Duodenal mucosa (tissue), 2 donors: Measurements from ENCODE around the gene SH3RF2.
"Not testable (repeated sequence)": the region's sequence is repeated elsewhere in the genome, so short reads cannot be mapped to it uniquely, and the experiment has no call there.

ENCODE experiments used
- H3K27ac ChIP-seq: one replicate; pipeline ENCODE4 v1.7.0; 2013; ENCODE audit warnings: low read depth, low read length
- H3K27me3 ChIP-seq, 2 donors: one replicate each; pipeline ENCODE4 v1.7.0; 2013; ENCODE audit warnings: low read length in 2 of 2, control low read depth in 1 of 2; ENCODE audit not compliant: insufficient read depth in 2 of 2, control insufficient read depth in 1 of 2
- H3K36me3 ChIP-seq, 2 donors: one replicate each; pipeline ENCODE4 v1.7.0; 2013; ENCODE audit warnings: low read length in 2 of 2, control low read depth in 1 of 2; ENCODE audit not compliant: insufficient read depth in 2 of 2, control insufficient read depth in 1 of 2
- H3K4me1 ChIP-seq, 2 donors: one replicate each; pipeline ENCODE4 v1.7.0; 2013; ENCODE audit warnings: low read length in 2 of 2, control low read depth in 1 of 2; ENCODE audit not compliant: insufficient read depth in 2 of 2, control insufficient read depth in 1 of 2
- H3K4me3 ChIP-seq, 2 donors: one replicate each; pipeline ENCODE4 v1.7.0; 2013; ENCODE audit warnings: low read length in 2 of 2, low read depth in 1 of 2
- H3K9ac ChIP-seq, 2 donors: one replicate each; pipeline ENCODE4 v1.7.0; 2013; ENCODE audit warnings: low read length in 2 of 2, low read depth in 1 of 2
- H3K9me3 ChIP-seq, 2 donors: one replicate each; pipeline ENCODE4 v1.7.0; 2013; ENCODE audit warnings: low read length in 2 of 2, control low read depth in 1 of 2; ENCODE audit not compliant: control insufficient read depth in 1 of 2

The SH3RF2 gene

DNA sequence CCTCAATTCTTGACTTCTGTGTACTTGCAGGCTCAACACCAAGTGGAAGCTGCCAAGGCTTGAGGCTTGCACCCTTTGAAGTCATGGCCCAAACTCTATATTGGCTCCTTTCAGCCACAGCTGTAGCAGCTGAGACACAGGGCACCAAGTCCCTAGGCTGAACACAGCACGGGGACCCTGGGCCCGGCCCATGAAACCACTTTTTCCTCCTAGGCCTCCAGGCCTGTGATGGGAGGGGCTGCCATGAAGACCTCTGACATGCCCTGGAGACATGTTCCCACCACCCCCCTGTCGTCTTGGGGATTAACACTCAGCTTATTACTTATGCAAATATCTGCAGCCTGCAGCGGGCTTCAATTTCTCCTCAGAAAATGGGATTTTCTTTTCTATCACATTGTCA lies 57.2 kb downstream of the SH3RF2 start:
- peaks cover 27 to 33% of the 10 kb centered on the region in 2 donors for H3K4me1 ChIP-seq
- not testable (repeated sequence) for H3K9ac ChIP-seq, H3K27me3 ChIP-seq, H3K27ac ChIP-seq, H3K4me3 ChIP-seq, H3K36me3 ChIP-seq, H3K9me3 ChIP-seq

DNA sequence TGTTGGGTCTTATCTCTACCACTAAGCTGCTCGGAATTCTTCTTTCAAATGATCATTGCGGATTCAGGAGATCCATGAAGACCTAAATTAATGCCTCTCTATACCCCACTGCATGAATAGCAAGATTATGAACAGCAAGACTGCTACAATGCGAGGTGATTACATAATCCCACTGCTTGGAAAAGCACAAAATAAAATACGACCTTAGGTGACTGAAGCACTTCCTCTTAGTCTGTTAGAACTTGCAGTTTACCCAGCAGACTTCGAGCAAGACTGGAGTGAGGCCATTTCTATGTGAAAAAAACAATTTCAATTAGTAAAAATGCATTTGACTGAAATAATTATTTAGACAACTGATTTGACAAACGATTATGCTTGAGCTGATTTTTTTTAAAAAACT lies 59.8 kb downstream of the SH3RF2 start:
- Histone ChIP-seq H3K4me3 (no peak overlapping the region), H3K27me3 (no peaks in the 10 kb centered on the region), H3K27ac (no peak overlapping the region), H3K4me1 (peaks cover 7 to 10% of the 10 kb centered on the region in 2 donors), H3K36me3 (peaks cover 2 to 6% of the 10 kb centered on the region in 2 donors), H3K9me3 (peaks cover 0 to 3% of the 10 kb centered on the region in 2 donors), H3K9ac (no peak overlapping the region)

DNA sequence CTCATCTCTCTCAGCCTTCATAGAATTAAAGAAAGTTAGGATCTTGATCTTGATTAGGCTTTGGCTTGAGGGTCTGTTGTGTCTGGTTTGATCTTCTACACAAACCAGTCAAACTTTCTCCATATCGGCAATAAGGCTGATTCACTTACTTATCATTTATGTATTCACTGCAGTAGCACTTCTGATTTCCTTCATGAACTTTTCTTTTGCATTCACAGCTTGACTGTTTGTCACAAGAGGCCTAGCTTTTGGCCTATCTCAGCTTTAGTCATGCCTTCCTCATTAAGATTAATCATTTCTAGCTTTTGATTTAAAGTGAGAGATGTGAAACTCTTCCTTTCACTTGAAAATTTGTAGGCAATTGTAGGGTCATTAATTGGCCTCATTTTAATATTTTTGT lies 62.8 kb downstream of the SH3RF2 start:
- peaks cover 0 to 3% of the 10 kb centered on the region in 2 donors for H3K4me1 ChIP-seq
- H3K9ac ChIP-seq = no peak overlapping the region
- no peaks in the 10 kb centered on the region for H3K9me3 ChIP-seq
- H3K36me3 ChIP-seq = peaks cover 8 to 10% of the 10 kb centered on the region in 2 donors
- H3K27me3 ChIP-seq = no peaks in the 10 kb centered on the region
- no peak overlapping the region for H3K27ac ChIP-seq
- no peak overlapping the region for H3K4me3 ChIP-seq

DNA sequence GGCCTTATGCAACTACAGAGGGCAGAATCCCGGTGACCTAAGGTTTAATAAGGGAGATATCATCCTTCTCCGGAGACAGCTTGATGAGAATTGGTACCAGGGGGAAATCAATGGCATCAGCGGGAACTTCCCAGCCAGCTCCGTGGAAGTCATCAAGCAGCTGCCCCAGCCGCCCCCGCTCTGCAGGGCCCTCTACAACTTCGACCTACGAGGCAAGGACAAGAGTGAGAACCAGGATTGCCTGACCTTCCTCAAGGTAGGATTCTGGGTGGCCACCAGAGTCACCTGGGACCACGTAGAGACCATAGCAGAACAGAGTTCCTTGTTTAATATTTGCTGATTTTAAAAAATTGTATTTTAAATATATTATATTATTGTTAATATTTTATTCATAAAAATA lies 63.7 kb downstream of the SH3RF2 start:
- no peak overlapping the region for H3K27ac ChIP-seq
- H3K36me3 ChIP-seq = peaks cover 8 to 10% of the 10 kb centered on the region in 2 donors
- peaks cover under 1 to 3% of the 10 kb centered on the region in 2 donors for H3K4me1 ChIP-seq
- H3K27me3 ChIP-seq = no peaks in the 10 kb centered on the region
- no peak overlapping the region for H3K4me3 ChIP-seq
- no peak overlapping the region for H3K9ac ChIP-seq
- no peaks in the 10 kb centered on the region for H3K9me3 ChIP-seq

DNA sequence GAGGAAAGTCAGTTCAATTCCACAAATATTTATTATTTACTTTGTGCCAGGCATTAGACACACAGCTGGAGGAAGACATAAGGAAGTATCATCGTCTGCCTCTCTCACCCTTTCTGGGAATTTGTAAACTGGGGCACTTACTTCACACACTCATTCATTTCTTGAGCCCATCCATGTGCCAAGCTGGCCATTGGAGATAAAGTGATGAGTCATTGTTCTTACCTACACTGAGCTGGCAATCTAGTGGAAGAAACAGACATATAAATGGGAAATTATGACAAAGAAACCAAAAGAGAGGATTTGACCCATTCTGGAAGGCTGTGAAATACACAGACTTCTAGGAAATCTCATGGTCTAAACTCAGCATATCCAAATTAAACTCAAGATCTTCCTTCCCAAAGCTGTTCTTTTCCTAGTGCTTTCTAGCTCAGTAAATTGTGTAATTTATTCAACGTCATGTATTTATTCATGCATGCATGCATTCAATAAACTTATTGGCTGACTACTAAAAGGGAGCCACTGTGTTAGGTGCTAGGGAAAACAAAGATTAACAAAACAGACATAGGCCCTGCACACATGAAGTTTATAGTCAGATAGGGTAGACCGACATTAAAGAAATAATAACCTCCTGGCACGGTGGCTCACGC lies 65.3 kb downstream of the SH3RF2 start:
- H3K27ac ChIP-seq = no peak overlapping the region
- H3K4me3 ChIP-seq = no peak overlapping the region
- H3K4me1 ChIP-seq = peaks cover 11 to 13% of the 10 kb centered on the region in 2 donors
- no peaks in the 10 kb centered on the region for H3K9me3 ChIP-seq
- no peak overlapping the region for H3K9ac ChIP-seq
- H3K27me3 ChIP-seq = no peaks in the 10 kb centered on the region
- H3K36me3 ChIP-seq = peaks cover 8 to 9% of the 10 kb centered on the region in 2 donors

DNA sequence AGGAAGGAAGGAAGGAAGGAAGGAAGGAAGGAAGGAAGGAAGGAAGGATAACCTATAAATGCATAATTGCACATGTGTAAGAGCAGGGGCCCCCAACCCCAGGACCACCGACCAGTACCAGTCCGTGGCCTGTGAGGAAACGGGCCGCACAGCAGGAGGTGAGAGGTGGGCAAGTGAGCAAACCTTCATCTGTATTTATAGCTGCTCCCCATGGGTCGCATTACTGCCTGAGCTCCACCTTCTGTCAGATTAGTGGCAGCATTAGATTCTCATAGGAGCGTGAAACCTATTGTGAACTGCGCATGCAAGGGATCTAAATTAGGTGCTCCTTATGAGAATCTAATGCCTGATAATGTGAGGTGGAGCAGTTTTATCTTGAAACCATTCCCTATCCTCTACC lies 66.1 kb downstream of the SH3RF2 start:
- peaks cover 19 to 22% of the 10 kb centered on the region in 2 donors for H3K4me1 ChIP-seq
- H3K9ac ChIP-seq = no peak overlapping the region
- H3K9me3 ChIP-seq = no peaks in the 10 kb centered on the region
- H3K27ac ChIP-seq = no peak overlapping the region
- peaks cover 7 to 8% of the 10 kb centered on the region in 2 donors for H3K36me3 ChIP-seq
- no peaks in the 10 kb centered on the region for H3K27me3 ChIP-seq
- H3K4me3 ChIP-seq = no peak overlapping the region

DNA sequence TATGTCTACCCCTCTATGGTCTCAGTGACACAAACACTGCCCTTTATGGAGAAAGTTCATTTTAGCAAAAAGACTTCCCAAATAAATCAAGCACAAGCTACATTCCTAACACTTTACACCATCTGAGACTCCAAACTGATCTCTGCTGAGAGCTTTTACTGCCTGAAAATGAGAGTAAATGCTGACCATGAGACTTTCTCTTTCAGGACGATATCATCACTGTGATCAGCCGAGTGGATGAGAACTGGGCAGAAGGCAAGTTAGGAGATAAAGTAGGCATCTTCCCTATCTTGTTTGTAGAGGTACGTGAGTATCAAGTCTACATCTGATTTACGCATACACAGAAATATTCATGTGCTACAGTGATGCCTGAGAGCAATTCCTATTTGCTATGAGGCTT lies 67.5 kb downstream of the SH3RF2 start:
- Histone ChIP-seq H3K9me3 (no peaks in the 10 kb centered on the region), H3K4me1 (peaks cover 23 to 29% of the 10 kb centered on the region in 2 donors), H3K27ac (no peak overlapping the region), H3K36me3 (peaks cover 7 to 8% of the 10 kb centered on the region in 2 donors), H3K27me3 (no peaks in the 10 kb centered on the region), H3K9ac (no peak overlapping the region), H3K4me3 (no peak overlapping the region)

DNA sequence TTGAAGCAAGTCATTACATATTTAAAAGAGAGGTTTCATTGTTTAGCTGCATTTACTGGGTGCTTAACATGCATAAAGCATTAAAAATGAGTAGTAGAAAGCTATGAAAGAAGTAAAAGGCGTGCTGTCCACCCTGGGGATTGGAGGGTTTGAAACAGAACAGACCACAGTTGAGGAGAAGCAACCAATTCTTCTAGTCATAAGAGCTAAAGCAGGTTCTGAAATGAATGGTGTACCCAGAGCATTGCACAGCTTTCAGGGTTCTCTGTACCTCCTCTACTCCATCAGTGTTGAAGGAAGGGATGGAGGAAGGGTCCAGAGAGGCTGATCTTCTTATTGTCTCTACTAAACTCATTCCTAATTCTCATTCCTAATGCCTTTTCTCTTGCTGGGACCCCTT lies 68.9 kb downstream of the SH3RF2 start:
- no peak overlapping the region for H3K9ac ChIP-seq
- H3K27ac ChIP-seq = no peak overlapping the region
- peaks cover 7 to 8% of the 10 kb centered on the region in 2 donors for H3K36me3 ChIP-seq
- H3K27me3 ChIP-seq = no peaks in the 10 kb centered on the region
- no peak overlapping the region for H3K4me3 ChIP-seq
- H3K9me3 ChIP-seq = no peaks in the 10 kb centered on the region
- peaks cover 19 to 35% of the 10 kb centered on the region in 2 donors for H3K4me1 ChIP-seq

DNA sequence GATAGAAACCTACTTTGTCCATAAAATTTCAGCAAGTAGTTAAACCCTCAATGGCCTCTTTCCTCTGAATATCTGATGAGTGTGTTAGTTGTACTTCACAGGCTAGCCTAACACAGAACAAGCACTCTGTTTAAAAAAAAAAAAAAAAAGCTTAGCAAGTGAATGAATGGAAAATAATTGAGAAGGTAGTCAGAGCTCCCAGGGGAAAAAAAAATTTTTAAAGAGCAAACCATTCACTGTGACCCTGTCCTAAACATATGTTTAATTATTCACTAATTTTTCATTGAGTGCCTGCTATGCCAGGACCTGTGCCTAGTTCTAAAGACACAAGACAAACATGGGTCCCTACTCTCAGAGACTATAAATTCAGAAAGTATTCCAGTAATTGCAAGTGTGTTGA lies 69.3 kb downstream of the SH3RF2 start:
- Histone ChIP-seq H3K27me3 (no peaks in the 10 kb centered on the region), H3K4me3 (no peak overlapping the region), H3K27ac (no peak overlapping the region), H3K4me1 (peaks cover 19 to 35% of the 10 kb centered on the region in 2 donors), H3K9me3 (no peaks in the 10 kb centered on the region), H3K9ac (no peak overlapping the region), H3K36me3 (peaks cover 7 to 8% of the 10 kb centered on the region in 2 donors)

DNA sequence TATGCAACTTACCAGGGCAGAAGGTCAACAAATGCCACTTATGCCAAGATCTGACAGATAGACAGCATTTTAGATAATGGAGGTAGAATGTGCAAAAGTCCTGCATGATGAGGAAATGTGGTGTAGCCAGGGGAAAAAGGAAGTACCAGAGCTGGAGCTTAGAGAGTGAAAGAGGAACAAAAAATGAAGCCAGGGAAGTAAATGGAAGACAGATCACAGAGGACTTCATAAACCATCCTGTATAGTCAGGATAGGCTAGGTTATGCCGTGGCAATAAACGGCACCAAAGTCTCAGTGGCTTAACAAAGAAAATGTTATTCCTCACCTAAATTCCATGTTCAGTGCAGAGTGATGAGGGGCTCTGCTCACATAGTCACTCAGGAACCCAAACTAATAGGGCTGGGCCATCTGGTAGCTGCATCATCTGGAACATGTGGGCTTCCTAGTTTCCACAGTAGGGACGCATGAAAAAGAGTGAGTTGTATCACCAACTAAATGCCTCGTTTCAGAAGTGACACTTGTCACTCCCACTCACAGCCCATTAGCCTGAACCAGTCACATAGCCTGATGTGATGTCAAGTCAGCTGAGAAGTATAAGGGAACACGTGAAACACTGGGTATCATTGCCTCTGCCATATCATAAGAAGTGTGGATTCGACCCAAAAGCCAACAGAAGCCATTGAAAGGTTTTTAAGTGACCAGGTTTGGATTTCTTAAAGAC lies 70.3 kb downstream of the SH3RF2 start:
- Histone ChIP-seq H3K9ac (no peak overlapping the region), H3K27ac (no peak overlapping the region), H3K4me3 (no peak overlapping the region), H3K36me3 (peaks cover 2 to 7% of the 10 kb centered on the region in 2 donors), H3K4me1 (peaks cover 19 to 35% of the 10 kb centered on the region in 2 donors), H3K27me3 (no peaks in the 10 kb centered on the region), H3K9me3 (no peaks in the 10 kb centered on the region)
